ENCODE data around the gene RNF166. TPM values are rescaled to one million over a fixed set of nuclear protein-coding genes. Genes with fewer than 3 reads are reported as not detected.

The RNF166 gene
- total and polyA plus RNA-seq, 8 donors: 9.7 to 40.9 (median 11.8) TPM

- no peak for TF ChIP-seq CTCF (IDR thresholded peaks at IDR 0.05)
- intact Hi-C loops (cut with DNase I): no loop called here
- no peaks in the 10 kb centered on the region for H3K9me3 ChIP-seq
- FAIRE-seq (no peak), ATAC-seq (no peak), DNase-seq (peak in 1 of 6 donors; percentile 68)
- no peak overlapping the region for H3K4me3 ChIP-seq
- no peak overlapping the region for H3K27ac ChIP-seq
- H3K4me1 ChIP-seq: no peaks in the 10 kb centered on the region
- H3K36me3 ChIP-seq: peaks cover 0 to 7% (median 3%) of the 10 kb centered on the region in 3 donors
- H3K27me3 ChIP-seq: no peaks in the 10 kb centered on the region
- 87 to 91% methylated on average over 37 of the region's 37 CpGs for WGBS, 2 donors
Measured at GRCh38 chr16:88694221-88695087, 11.8 kb downstream of the RNF166 start.

- Histone ChIP-seq H3K36me3 (peaks cover 0 to 7% (median 0%) of the 10 kb centered on the region in 3 donors), H3K9me3 (no peaks in the 10 kb centered on the region), H3K27me3 (no peaks in the 10 kb centered on the region), H3K27ac (no peak overlapping the region), H3K4me3 (no peak overlapping the region), H3K4me1 (peaks cover 0 to under 1% (median 0%) of the 10 kb centered on the region in 3 donors)
- DNase-seq (peak in 1 of 6 donors; percentile 51), FAIRE-seq (no peak), ATAC-seq (no peak)
- 88 to 91% methylated on average over 39 of the region's 39 CpGs for WGBS, 2 donors
- no peak for TF ChIP-seq CTCF (IDR thresholded peaks at IDR 0.05)
- intact Hi-C loops (cut with DNase I): no loop called here
Measured at GRCh38 chr16:88693420-88694177, 12.6 kb downstream of the RNF166 start.

- ATAC-seq (no peak), FAIRE-seq (no peak), DNase-seq (no peak)
- Histone ChIP-seq H3K9me3 (no peaks in the 10 kb centered on the region), H3K27ac (no peak overlapping the region), H3K4me1 (peaks cover 4 to 8% (median 6%) of the 10 kb centered on the region in 3 donors), H3K4me3 (no peak overlapping the region), H3K36me3 (peaks cover 0 to 2% (median 0%) of the 10 kb centered on the region in 3 donors), H3K27me3 (no peaks in the 10 kb centered on the region)
- no peak for TF ChIP-seq CTCF (IDR thresholded peaks at IDR 0.05)
- 76 to 93% methylated on average over 10 of the region's 10 CpGs for WGBS, 2 donors
- intact Hi-C loops (cut with DNase I): no loop called here
Measured at GRCh38 chr16:88692861-88693260, 13.3 kb downstream of the RNF166 start.

GRCh38 chr16:88691924-88692560 lies 14.2 kb downstream of the RNF166 start:
- H3K36me3 ChIP-seq: no peaks in the 10 kb centered on the region
- 83 to 86% methylated on average over 23 to 26 of the region's 26 CpGs for WGBS, 2 donors
- H3K9me3 ChIP-seq: no peaks in the 10 kb centered on the region
- no peak for TF ChIP-seq CTCF (IDR thresholded peaks at IDR 0.05)
- no peak overlapping the region for H3K27ac ChIP-seq
- H3K27me3 ChIP-seq: no peaks in the 10 kb centered on the region
- peaks cover 10 to 16% (median 14%) of the 10 kb centered on the region in 3 donors for H3K4me1 ChIP-seq
- ATAC-seq: no peak
- FAIRE-seq: no peak
- no peak overlapping the region for H3K4me3 ChIP-seq
- peak in 3 of 6 donors; percentile 17 to 65 (median 52) for DNase-seq
- intact Hi-C loops (cut with DNase I): no loop called here

All from pancreas (tissue), 10 donors.